ENCODE data around the gene DCAF5. TPM values are rescaled to one million over a fixed set of nuclear protein-coding genes. Genes with fewer than 3 reads are reported as not detected.

DCAF5 gene
- total RNA-seq, 4 donors from 2014 or later: 42.2 to 53.7 (median 51.1) TPM

- peak; percentile 33 to 63 for DNase-seq (ENCODE audit: low spot score in 2 of 2)
- TF ChIP-seq CTCF (IDR thresholded peaks at IDR 0.05) (peak; percentile 73 to 94 (median 85)), POLR2A (IDR thresholded peaks at IDR 0.05) (no peak), EP300 (IDR thresholded peaks at IDR 0.05) (no peak)
- no peak overlapping the region for H3K27ac ChIP-seq
- no peak overlapping the region for H3K4me3 ChIP-seq
- 16 to 17% methylated on average over 7 of the region's 7 CpGs for WGBS, 2 donors
- no peaks in the 10 kb centered on the region for H3K27me3 ChIP-seq
- no peaks in the 10 kb centered on the region for H3K9me3 ChIP-seq
- H3K36me3 ChIP-seq: no peaks in the 10 kb centered on the region
- peaks cover 0 to 66% (median 16%) of the 10 kb centered on the region in 4 donors for H3K4me1 ChIP-seq
Measured at GRCh38 chr14:69129264-69129880, 23.5 kb downstream of the DCAF5 start.

GRCh38 chr14:69118305-69118704, 34.6 kb downstream of the DCAF5 start:
- no peaks in the 10 kb centered on the region for H3K4me1 ChIP-seq
- no peak overlapping the region for H3K4me3 ChIP-seq
- H3K27ac ChIP-seq: no peak overlapping the region
- peaks cover 0 to 64% (median 14%) of the 10 kb centered on the region in 3 donors for H3K36me3 ChIP-seq
- DNase-seq (ENCODE audit: low spot score in 2 of 2): no peak
- no peak for TF ChIP-seq CTCF (IDR thresholded peaks at IDR 0.05)
- TF ChIP-seq EP300 (IDR thresholded peaks at IDR 0.05): no peak
- no peak for TF ChIP-seq POLR2A (IDR thresholded peaks at IDR 0.05)
- no peaks in the 10 kb centered on the region for H3K27me3 ChIP-seq
- no peaks in the 10 kb centered on the region for H3K9me3 ChIP-seq
- WGBS, 2 donors: 93 to 96% methylated on average over 1 of the region's 1 CpG

- Histone ChIP-seq H3K4me1 (peaks cover 0 to 3% (median 0%) of the 10 kb centered on the region in 4 donors), H3K27ac (no peak overlapping the region), H3K9me3 (no peaks in the 10 kb centered on the region), H3K27me3 (no peaks in the 10 kb centered on the region), H3K4me3 (no peak overlapping the region), H3K36me3 (peaks cover 0 to 75% (median 14%) of the 10 kb centered on the region in 3 donors)
- TF ChIP-seq POLR2A (IDR thresholded peaks at IDR 0.05) (no peak), EP300 (IDR thresholded peaks at IDR 0.05) (no peak), CTCF (IDR thresholded peaks at IDR 0.05) (no peak)
- WGBS, 2 donors: 79 to 87% methylated on average over 6 of the region's 6 CpGs
- no peak for DNase-seq (ENCODE audit: low spot score in 2 of 2)
Measured at GRCh38 chr14:69117020-69117767, 35.7 kb downstream of the DCAF5 start.

- Histone ChIP-seq H3K9me3 (no peaks in the 10 kb centered on the region), H3K4me1 (peaks cover 0 to 5% (median 0%) of the 10 kb centered on the region in 4 donors), H3K27ac (no peak overlapping the region), H3K27me3 (no peaks in the 10 kb centered on the region), H3K4me3 (no peak overlapping the region), H3K36me3 (peaks cover 0 to 74% (median 14%) of the 10 kb centered on the region in 3 donors)
- no peak for DNase-seq (ENCODE audit: low spot score in 2 of 2)
- WGBS, 2 donors: 91 to 93% methylated on average over 3 of the region's 3 CpGs
- TF ChIP-seq CTCF (IDR thresholded peaks at IDR 0.05): no peak
- TF ChIP-seq POLR2A (IDR thresholded peaks at IDR 0.05): no peak
- TF ChIP-seq EP300 (IDR thresholded peaks at IDR 0.05): no peak
Measured at GRCh38 chr14:69115407-69116185, 37.3 kb downstream of the DCAF5 start.

Data from tibial nerve (tissue), 4 donors.